Mesothelial cell of epicardium (in vitro differentiated cells): ENCODE results near the gene EDEM1. TPM values are rescaled to one million over a fixed set of nuclear protein-coding genes. Genes with fewer than 3 reads are reported as not detected.

Source experiments
- DNase-seq, 2 experiments: peaks; one replicate each; pipeline ENCODE4 v3.0.0; 2021; ENCODE audit warnings: low spot score in 2 of 2; ENCODE audit not compliant: unreplicated experiment in 2 of 2
- H3K27ac Mint-ChIP-seq: 2 replicates; pipeline ENCODE4 v1.8.0; 2021; ENCODE audit warnings: mixed read lengths
- H3K27me3 Mint-ChIP-seq: 2 replicates; pipeline ENCODE4 v1.8.0; 2021; ENCODE audit warnings: low read depth, mixed read lengths
- H3K36me3 Mint-ChIP-seq: 2 replicates; pipeline ENCODE4 v1.8.0; 2021; ENCODE audit warnings: mixed read lengths
- H3K4me1 Mint-ChIP-seq: 2 replicates; pipeline ENCODE4 v1.8.0; 2021; ENCODE audit warnings: mixed read lengths
- H3K4me3 Mint-ChIP-seq: 2 replicates; pipeline ENCODE4 v1.8.0; 2021; ENCODE audit warnings: mild to moderate bottlenecking, moderate library complexity, mixed read lengths
- H3K9me3 Mint-ChIP-seq: 2 replicates; pipeline ENCODE4 v1.8.0; 2021; ENCODE audit warnings: mixed read lengths
- total RNA-seq: library from RNA; stranded (reverse); gene quantifications from 3 replicates; pipeline ENCODE4 v1.2.1, GENCODE V29; 2021
- TF ChIP-seq, protein P1 (sequence below): fragments of 200-600 bp; sonication (generic); IDR thresholded peaks from one replicate; pipeline ENCODE4 v1.5.0; 2021; ENCODE audit warnings: antibody characterized with exemption; ENCODE audit not compliant: unreplicated experiment

The EDEM1 gene
- total RNA-seq, 1 donor from 2014 or later, result 25.7 TPM

DNA sequence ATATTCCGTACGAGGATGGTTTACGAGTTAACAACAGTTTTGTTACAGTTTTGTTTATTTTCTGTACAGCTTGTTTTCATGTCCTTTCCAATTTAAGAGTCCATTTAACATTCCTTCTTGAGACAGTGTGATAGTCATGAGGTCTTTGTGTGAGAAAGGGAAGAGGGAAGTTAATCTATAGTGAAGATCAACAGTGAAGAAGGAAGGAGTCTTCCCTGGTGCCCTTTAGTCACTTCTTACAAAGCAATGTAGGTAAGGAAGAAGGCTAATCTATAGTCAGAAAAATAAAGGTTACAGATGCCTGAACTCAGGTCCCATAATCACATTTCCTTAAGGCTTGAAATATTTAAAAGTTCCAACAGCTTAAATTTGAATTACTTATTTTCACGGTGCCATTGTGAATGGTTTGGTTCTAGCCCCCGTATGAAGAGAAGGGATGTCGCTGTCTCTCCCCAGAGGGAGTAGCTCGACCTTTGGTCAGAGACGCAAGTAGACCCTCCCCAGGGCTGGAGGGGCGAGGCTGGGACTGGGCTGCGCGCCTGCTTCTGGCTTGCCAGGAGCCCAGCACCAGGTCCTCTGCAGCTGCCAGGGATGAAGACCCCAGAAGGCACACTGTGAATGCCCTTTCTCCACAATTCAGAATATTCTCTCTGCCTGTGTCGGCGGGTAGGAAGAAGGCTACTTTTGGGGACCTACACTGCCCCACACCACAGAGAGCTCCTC lies 34.9 kb downstream of the EDEM1 start:
- no peaks in the 10 kb centered on the region for H3K27me3 Mint-ChIP-seq
- peaks cover 7% of the 10 kb centered on the region for H3K4me1 Mint-ChIP-seq
- H3K4me3 Mint-ChIP-seq, result no peak overlapping the region
- no peak overlapping the region for H3K27ac Mint-ChIP-seq
- TF ChIP-seq, protein P1, sequence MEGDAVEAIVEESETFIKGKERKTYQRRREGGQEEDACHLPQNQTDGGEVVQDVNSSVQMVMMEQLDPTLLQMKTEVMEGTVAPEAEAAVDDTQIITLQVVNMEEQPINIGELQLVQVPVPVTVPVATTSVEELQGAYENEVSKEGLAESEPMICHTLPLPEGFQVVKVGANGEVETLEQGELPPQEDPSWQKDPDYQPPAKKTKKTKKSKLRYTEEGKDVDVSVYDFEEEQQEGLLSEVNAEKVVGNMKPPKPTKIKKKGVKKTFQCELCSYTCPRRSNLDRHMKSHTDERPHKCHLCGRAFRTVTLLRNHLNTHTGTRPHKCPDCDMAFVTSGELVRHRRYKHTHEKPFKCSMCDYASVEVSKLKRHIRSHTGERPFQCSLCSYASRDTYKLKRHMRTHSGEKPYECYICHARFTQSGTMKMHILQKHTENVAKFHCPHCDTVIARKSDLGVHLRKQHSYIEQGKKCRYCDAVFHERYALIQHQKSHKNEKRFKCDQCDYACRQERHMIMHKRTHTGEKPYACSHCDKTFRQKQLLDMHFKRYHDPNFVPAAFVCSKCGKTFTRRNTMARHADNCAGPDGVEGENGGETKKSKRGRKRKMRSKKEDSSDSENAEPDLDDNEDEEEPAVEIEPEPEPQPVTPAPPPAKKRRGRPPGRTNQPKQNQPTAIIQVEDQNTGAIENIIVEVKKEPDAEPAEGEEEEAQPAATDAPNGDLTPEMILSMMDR, result no peak
- no peak for DNase-seq
- peaks cover 5% of the 10 kb centered on the region for H3K36me3 Mint-ChIP-seq
- H3K9me3 Mint-ChIP-seq, result no peaks in the 10 kb centered on the region

- no peaks in the 10 kb centered on the region for H3K9me3 Mint-ChIP-seq
- no peaks in the 10 kb centered on the region for H3K4me1 Mint-ChIP-seq
- H3K4me3 Mint-ChIP-seq, result no peak overlapping the region
- peaks cover 19% of the 10 kb centered on the region for H3K27me3 Mint-ChIP-seq
- no peak for DNase-seq
- H3K36me3 Mint-ChIP-seq, result no peaks in the 10 kb centered on the region
- no peak overlapping the region for H3K27ac Mint-ChIP-seq
- TF ChIP-seq, protein P1, result peak; percentile 35
Observed at GRCh38 chr3:5226783-5227182, 39.3 kb downstream of the EDEM1 start.

DNA sequence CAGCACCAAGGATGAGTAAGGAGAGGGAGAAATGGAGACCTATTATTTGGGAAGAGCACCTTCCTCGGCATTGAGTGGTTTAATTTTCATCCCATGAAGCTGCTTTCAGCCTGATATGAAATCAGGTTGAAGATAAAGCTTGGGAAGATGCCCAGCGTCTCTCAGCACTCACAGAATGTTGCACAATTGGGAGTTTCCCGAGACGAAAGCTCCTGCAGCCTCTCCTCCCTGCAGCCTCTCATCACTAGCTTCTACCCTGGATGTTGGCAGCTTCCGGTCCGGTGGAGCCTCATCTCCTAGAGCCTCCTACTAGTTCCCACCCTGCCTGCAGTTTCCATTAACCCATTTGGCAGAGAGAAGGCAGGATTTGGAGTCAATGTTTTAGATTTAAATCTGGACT lies 40.3 kb downstream of the EDEM1 start:
- Mint-ChIP-seq H3K9me3 (no peaks in the 10 kb centered on the region), H3K27me3 (peaks cover 19% of the 10 kb centered on the region), H3K27ac (no peak overlapping the region), H3K4me1 (no peaks in the 10 kb centered on the region), H3K4me3 (no peak overlapping the region), H3K36me3 (no peaks in the 10 kb centered on the region)
- no peak for DNase-seq
- TF ChIP-seq, protein P1, result no peak

- no peak for DNase-seq
- Mint-ChIP-seq H3K9me3 (no peaks in the 10 kb centered on the region), H3K27ac (no peak overlapping the region), H3K4me1 (no peaks in the 10 kb centered on the region), H3K36me3 (no peaks in the 10 kb centered on the region), H3K4me3 (no peak overlapping the region), H3K27me3 (peaks cover 19% of the 10 kb centered on the region)
- TF ChIP-seq, protein P1, result no peak
Observed at GRCh38 chr3:5229414-5229813, 41.9 kb downstream of the EDEM1 start.

DNA sequence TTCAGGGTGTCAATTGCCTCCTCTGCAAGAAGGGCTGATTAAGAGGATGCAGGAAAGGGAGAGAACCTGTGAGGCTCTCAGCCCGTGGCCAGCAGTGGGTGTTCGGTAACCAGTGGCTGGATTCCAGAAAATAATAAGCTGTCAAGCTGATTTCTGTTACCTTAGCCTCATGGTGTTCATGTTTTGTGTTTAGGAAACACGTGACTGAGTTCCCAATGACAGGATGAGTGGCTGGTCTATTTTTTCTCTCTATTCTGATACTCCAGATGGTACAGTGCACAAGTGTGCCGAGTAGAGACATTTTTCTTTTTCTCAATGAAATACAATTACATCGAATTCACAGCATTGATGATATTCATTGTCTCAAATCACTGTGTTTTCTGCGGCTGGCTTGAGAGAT lies 43.6 kb downstream of the EDEM1 start:
- TF ChIP-seq, protein P1, result no peak
- no peak for DNase-seq
- H3K36me3 Mint-ChIP-seq, result no peaks in the 10 kb centered on the region
- no peaks in the 10 kb centered on the region for H3K9me3 Mint-ChIP-seq
- H3K27me3 Mint-ChIP-seq, result peaks cover 19% of the 10 kb centered on the region
- no peaks in the 10 kb centered on the region for H3K4me1 Mint-ChIP-seq
- H3K27ac Mint-ChIP-seq, result no peak overlapping the region
- no peak overlapping the region for H3K4me3 Mint-ChIP-seq
